Measurements from ENCODE around the gene MYLK4.

MYLK4 gene

DNA sequence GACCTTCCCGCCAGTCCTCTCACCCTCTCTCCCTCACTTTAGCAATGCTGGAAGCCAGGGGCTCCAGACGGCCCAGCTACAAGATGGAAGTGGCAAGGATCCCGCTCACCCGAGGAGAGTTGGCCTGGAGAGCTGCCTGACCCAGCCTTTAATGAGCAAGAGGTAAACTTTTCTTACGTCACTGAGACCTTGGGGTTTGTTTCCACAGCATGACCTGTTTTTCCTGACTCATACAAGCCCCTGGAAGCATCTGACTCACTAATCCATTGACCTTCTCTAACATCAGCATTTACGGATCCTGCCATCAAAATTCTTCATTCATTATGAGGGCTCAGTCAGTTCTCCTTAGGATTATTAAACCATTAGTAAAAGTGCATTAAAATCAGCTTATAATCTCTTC is 120.4 kb downstream of the MYLK4 start:
- DNase-seq (ENCODE audit: low read depth), result no peak

DNA sequence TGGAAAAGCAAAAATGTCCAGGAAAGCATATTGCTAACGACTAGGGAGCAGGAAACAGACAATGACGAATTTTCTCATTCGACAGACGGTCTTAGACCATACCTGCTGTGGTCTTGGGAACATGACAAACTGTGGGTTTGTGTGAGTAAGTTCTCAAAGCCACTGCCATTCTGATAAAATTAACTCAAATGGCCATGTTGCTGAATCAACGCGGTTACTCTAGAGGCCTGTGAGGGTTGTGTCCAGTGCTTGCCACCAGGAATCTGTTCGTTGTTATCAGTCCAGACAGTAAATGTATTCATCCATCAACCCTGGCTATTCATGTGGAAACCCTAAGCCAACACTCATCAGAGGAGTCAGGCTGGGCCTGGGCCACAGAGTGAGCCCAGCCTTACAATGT is 124.3 kb downstream of the MYLK4 start:
- DNase-seq (ENCODE audit: low read depth), result no peak

DNA sequence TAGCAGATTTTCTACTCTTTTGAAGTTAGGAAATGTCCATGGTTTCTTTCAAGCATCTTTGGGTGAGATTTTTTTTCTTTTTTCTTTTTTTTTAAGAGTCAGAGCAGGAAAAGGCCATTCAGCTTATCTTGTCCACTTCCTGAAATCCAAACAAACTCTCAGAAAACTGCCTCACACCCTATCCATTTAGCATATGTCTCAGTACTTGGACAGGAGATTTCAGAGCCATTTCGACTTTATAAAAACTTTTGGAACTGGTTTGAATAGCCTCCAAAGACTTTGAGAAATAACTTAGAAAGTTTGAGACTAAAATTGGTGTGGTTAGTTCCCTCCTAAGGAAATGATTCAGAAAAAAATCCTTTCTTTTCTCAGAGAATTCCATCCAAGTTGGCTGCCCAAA is 125.1 kb downstream of the MYLK4 start:
- no peak for DNase-seq (ENCODE audit: low read depth)

DNA sequence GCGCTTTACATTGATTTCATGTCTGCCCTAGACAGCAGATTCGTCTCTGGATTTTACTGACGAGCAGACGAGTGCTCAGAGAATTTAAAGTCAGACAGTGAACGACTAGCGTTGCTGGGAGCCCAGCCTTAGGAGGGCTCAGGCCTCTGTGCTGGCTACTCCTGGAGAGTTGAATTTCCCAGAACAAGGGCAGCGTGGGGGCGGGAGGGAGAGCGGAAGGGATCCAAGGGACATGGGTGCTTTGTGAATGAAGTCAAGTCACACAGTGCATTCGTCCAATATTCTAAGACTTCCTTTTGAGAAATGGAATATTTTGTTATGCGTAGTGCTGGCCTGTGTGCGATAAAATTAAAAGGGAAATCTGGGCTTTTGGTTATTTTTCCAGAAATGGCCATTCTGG is 126.5 kb downstream of the MYLK4 start:
- DNase-seq (ENCODE audit: low read depth), result no peak

DNA sequence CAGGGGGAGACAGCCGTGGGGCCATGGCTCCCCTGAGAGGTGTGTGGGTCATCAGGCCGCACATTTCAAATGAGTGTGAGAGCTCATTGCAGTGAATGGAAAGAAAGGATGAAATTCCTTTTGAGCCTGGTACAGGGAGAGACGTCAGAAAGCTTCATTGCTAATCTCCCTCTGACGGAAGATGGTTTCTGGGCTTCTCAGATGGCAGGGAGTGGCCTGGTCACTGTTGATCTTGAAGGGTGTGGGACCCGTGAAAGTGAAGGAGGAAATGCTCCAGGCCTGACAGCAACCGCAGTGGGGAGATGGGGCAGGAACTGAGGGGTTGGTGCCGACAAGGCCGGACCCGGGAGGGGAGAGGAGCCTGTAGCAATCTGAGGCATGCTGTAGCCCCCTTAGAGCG is 127.4 kb downstream of the MYLK4 start:
- DNase-seq (ENCODE audit: low read depth), result no peak

DNA sequence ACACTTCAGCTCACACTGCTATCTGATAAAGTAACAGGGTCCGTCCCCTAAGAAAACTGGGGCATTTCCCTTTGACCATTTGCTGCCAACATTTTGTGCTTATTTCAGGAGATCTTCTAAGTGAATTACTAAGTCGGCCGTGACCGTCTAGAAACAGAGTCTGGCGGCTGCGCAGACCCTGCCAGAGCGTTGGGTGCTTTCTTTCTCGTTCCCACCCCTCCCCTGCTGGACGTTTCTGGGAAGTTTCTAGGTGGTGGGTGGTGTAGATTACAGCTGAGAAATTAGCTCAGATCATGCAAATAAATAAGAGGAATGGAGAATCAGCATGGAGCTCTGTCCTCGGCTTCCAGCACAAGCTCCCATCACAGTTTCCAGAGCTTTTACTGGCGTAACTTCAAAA is 128.1 kb downstream of the MYLK4 start:
- no peak for DNase-seq (ENCODE audit: low read depth)

DNA sequence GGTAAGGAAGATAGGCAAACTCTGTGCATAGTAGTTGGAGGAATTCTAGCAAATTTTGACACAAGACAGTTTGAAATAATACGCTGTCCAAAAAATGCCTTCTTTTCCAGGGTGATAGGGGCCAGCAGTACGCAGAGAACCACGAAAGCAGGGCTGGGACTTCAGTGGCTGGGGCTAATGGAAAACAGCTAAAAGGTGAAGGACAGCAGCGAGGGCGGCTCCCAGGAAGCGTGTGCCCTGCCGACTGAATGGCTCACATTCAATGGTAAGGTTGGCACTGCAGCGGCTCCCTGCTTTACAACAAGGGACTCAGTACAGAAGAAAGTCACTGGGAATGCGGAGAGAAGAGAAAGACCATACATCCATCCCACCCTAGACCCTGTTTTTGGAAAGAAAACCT is 131.1 kb downstream of the MYLK4 start:
- DNase-seq (ENCODE audit: low read depth), result no peak

DNA sequence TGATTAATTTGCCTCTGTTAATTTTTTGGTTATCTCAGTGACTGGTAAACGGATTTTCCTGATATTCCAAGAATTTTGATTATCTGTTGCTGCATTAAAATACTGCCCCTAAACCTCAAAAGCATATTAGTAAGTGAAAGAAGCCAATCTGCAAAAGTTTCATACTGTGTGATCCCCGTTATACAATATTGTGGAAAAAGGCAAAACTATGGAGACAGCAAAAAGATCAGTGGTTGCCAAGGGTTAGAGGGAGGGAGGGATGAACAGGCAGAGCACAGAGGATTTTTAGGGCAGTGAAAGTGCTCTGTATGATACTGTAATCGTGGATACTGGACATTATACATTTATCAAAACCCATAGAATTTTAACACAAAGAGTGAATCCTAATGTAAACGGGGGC is 133.0 kb downstream of the MYLK4 start:
- no peak for DNase-seq (ENCODE audit: low read depth)

DNA sequence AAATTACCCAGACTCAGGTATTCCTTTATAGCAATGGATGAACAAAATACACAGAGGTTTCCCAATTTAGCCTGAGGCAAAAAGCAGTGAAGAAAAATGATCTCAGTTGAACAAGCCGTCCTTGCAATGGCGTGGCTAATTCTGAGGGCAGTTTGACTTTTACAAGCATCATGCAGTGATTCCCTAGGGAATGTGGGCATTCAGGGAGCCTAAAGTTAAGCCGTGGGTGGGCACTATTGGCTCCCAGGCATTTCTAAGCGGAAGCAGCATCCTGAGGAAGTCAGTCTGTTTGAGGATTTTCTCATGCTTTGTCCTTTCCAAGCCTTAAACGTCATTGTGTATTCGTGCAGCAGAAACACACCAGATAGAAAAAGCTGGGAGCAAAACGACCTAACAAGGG is 133.9 kb downstream of the MYLK4 start:
- DNase-seq (ENCODE audit: low read depth), result no peak

DNA sequence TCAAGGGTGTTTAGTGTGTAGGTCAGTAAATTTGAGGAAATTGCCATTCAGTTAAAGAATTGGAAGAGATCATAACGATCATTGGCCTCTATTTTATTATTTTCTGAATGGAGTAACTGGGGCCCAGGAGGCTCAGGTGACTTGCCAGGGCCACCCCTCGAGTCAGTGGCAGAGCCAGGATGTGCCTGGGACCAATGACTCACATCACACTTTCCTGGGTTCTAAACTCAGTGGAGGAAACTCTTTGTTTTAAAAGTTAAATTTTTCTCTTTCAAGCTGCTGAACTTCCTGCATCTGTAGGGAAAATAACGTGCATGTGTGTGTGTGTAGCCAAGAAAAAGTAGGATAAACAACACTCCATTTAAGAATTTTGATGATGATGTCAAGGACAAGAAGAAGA is 135.5 kb downstream of the MYLK4 start:
- DNase-seq (ENCODE audit: low read depth), result no peak

DNA sequence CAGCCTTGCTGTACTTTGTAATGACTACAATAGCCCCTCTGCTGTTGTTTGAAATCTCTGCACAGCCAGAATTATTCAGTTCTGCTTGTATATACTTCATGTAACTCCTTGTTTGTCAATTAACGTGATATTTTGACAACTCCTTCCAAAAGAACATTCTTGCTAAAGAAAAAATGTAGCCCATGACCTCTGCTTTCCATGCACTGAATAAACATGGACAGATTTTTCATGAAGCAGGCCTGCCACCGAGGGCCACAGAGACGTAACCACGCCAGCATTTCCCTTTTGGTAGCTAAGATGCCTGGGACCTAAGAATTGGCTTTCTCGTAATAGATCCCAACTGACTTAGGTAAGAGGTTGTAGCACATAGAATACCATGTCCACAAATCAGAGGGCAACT is 135.9 kb downstream of the MYLK4 start:
- DNase-seq (ENCODE audit: low read depth), result no peak

DNA sequence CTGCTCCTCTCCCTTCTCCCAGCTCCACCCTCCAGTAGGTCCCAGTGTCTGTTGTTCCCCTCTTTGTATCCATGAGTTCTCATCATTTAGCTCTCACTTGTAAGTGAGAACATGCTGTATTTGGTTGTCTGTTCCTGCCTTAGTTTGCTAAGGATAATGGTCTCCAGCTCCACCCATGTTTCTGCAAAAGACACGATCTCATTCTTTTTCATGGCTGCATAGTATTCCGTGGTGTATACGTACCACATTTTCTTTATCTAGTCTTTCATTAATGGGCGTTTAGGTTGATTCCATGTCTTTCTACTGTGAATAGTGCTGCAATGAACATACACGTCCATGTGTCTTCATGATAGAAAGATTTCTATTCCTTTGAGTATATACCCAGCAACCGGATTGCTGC is 136.6 kb downstream of the MYLK4 start:
- no peak for DNase-seq (ENCODE audit: low read depth)

Data from CMK (cell line).